ENCODE data around the gene F13B. TPM values are rescaled to one million over a fixed set of nuclear protein-coding genes. Genes with fewer than 3 reads are reported as not detected.

The F13B gene
- total and polyA plus RNA-seq, 2 donors (not counting 3 experiments of a cell fraction or from before 2014, with no cell fraction given) = not detected

- DNase-seq (ENCODE audit: low read depth, low spot score) (no peak), FAIRE-seq (no peak)
- Histone ChIP-seq H4K20me1 (replicated peaks; ENCODE audit: control insufficient read depth, extremely low read depth, insufficient read depth, low read length) (no peaks in the 10 kb centered on the region), H3K27me3 (ENCODE audit: control insufficient read depth in 2 of 2, insufficient read depth in 2 of 2, low read length in 2 of 2) (no peaks in the 10 kb centered on the region), H3K9me1 (replicated peaks; ENCODE audit: control insufficient read depth, extremely low read depth, insufficient read depth, low read length) (no peaks in the 10 kb centered on the region), H3K4me1 (ENCODE audit: control insufficient read depth, extremely low read depth, insufficient read depth, low read length) (no peaks in the 10 kb centered on the region), H3K27ac (ENCODE audit: insufficient read depth, low read depth, low read length) (no peak overlapping the region), H3K4me3 (replicated peaks in 1 of 3; ENCODE audit: insufficient read depth in 1 of 3, low read depth in 1 of 3, low read length in 3 of 3) (no peak overlapping the region), H3K9me3 (replicated peaks; ENCODE audit: control insufficient read depth, insufficient read depth, low read length) (no peaks in the 10 kb centered on the region), H3K9ac (replicated peaks; ENCODE audit: extremely low read depth, insufficient read depth, low read length) (no peak overlapping the region), H3K36me3 (ENCODE audit: control insufficient read depth in 2 of 2, extremely low read depth in 1 of 2, insufficient read depth in 2 of 2, low read length in 2 of 2) (no peaks in the 10 kb centered on the region), H2AFZ (ENCODE audit: low read depth, low read length) (no peak overlapping the region), H3K79me2 (ENCODE audit: control insufficient read depth, insufficient read depth, low read length) (no peaks in the 10 kb centered on the region), H3K4me2 (ENCODE audit: insufficient read depth, low read length) (no peak overlapping the region)
- TF ChIP-seq MAX (IDR thresholded peaks at IDR 0.05; ENCODE audit: insufficient read depth, insufficient read length) = no peak
- no peak for TF ChIP-seq POLR2A (IDR thresholded peaks at IDR 0.05; ENCODE audit: low read depth, low read length)
- TF ChIP-seq EZH2 (IDR thresholded peaks at IDR 0.05; ENCODE audit: borderline replicate concordance, low read depth, low read length, severe bottlenecking) = no peak
- TF ChIP-seq CTCF (IDR thresholded peaks at IDR 0.05; ENCODE audit: extremely low read depth in 1 of 2, insufficient read depth in 1 of 2, low read depth in 1 of 2, low read length in 2 of 2) = no peak
- TF ChIP-seq FOS (IDR thresholded peaks at IDR 0.05; ENCODE audit: borderline replicate concordance, insufficient read depth, low read length) = no peak
- no peak for TF ChIP-seq POLR2AphosphoS5 (IDR thresholded peaks at IDR 0.05; ENCODE audit: insufficient read depth, low read depth, low read length)
- dilution Hi-C loops (cut with MboI; ENCODE audit: extremely low pct_ligation_motif_present, low sequenced_read_pairs) = no loop called here
- no TSS peak for BruUV-seq (replicated peaks)
- intact Hi-C loops (cut with micrococcal nuclease) = no loop called here
- CTCF ChIA-PET = no interaction called here
- POLR2A ChIA-PET = no interaction called here
Observed at GRCh38 chr1:197041486-197042353, 25.3 kb downstream of the F13B start.
